NCI-H146 treated with DMSO at 0.1 percent for 48 hours (cell line): ENCODE results near the gene RPL18A.

Experiments used
- DNase-seq: peaks from one replicate; lab custom pipeline; 2025; ENCODE audit not compliant: unreplicated experiment; lab: John Stamatoyannopoulos, UW

RPL18A gene

GRCh38 chr19:17908244-17908643 is 48.5 kb downstream of the RPL18A start:
- no peak for DNase-seq

- no peak for DNase-seq
Observed at GRCh38 chr19:17909003-17909732, 49.5 kb downstream of the RPL18A start.

GRCh38 chr19:17910791-17911360 is 51.2 kb downstream of the RPL18A start:
- no peak for DNase-seq
